Gastrocnemius medialis (tissue), 4 donors: Measurements from ENCODE around the gene ZNF777. TPM values are rescaled to one million over a fixed set of nuclear protein-coding genes. Genes with fewer than 3 reads are reported as not detected.

Experiments used
- ATAC-seq, 2 donors: fragments of 150-250 bp; one replicate each; pipeline ENCODE4 v1.9.1; 2016
- DNase-seq, 2 donors: peaks; one replicate each; pipeline ENCODE4 v3.0.0-alpha.2; 2019
- H3K27ac ChIP-seq, 4 donors: fragments of 200-600 bp; sonication (generic); 1 replicate in 1 of 4; 2 replicates in 3 of 4; pipeline ENCODE4 v1.5.1; 2016 to 2018; ENCODE audit warnings: mild to moderate bottlenecking in 2 of 4, moderate library complexity in 1 of 4
- H3K27me3 ChIP-seq, 3 donors: fragments of 200-600 bp; sonication (generic) in 2 of 3; 1 replicate in 1 of 3; 2 replicates in 2 of 3; pipeline versions ENCODE4 v1.5.1 to v1.6.0; 2016 to 2019; ENCODE audit warnings: mild to moderate bottlenecking in 1 of 3, moderate library complexity in 1 of 3
- H3K36me3 ChIP-seq, 2 donors: fragments of 200-600 bp; sonication (generic) in 1 of 2; one replicate each; pipeline ENCODE4 v1.5.1; 2017 to 2018
- H3K4me1 ChIP-seq, 2 donors: fragments of 200-600 bp; sonication (generic) in 1 of 2; one replicate each; pipeline ENCODE4 v1.5.1; 2016 to 2017; ENCODE audit warnings: mild to moderate bottlenecking in 2 of 2
- H3K4me3 ChIP-seq, 4 donors: fragments of 200-600 bp; sonication (generic) in 3 of 4; 1 replicate in 1 of 4; 2 replicates in 3 of 4; pipeline ENCODE4 v1.5.1; 2016 to 2019; ENCODE audit warnings: mild to moderate bottlenecking in 2 of 4
- H3K9me3 ChIP-seq, 3 donors: fragments of 200-600 bp; sonication (generic) in 2 of 3; 1 replicate in 1 of 3; 2 replicates in 2 of 3; pipeline ENCODE4 v1.5.1; 2016 to 2019
- POLR2A ChIP-seq, 2 donors: fragments of 450-650 bp; IDR thresholded peaks; one replicate each; pipeline ENCODE4 v1.6.1; 2017; ENCODE audit warnings: antibody characterized with exemption in 2 of 2, mild to moderate bottlenecking in 2 of 2, moderate library complexity in 2 of 2
- in situ Hi-C, 4 donors: fragments of 200-750 bp; cut with MboI; loops; one replicate each; pipeline versions ENCODE4 v1.15.0 to v1.8.0; 2017; ENCODE audit warnings: low sequenced_read_pairs in 4 of 4
- intact Hi-C: fragments of 100-400 bp; cut with DNase I; formaldehyde crosslinking; loops from one replicate; pipeline ENCODE4 v1.15.1; 2023; ENCODE audit warnings: low total_unique reads
- total RNA-seq, 4 donors: library from RNA; depleted of rRNA; stranded (reverse); fragments of >200 nt; gene quantifications; one replicate each; pipeline versions ENCODE4 v1.1.0 to v1.2.3, GENCODE V29; 2016
- TF ChIP-seq, protein P1 (sequence below), 5 experiments: fragments of 450-650 bp in 3 of 5; fragments of 200-600 bp in 2 of 5; sonication (generic) in 2 of 5; IDR thresholded peaks in 4 of 5; conservative IDR thresholded peaks in 1 of 5; 1 replicate in 4 of 5; 2 replicates in 1 of 5; pipeline ENCODE4 v1.5.1; 2016 to 2019; ENCODE audit warnings: antibody characterized with exemption in 5 of 5, mild to moderate bottlenecking in 3 of 5, moderate library complexity in 3 of 5

ZNF777 gene
- total RNA-seq, 4 donors from 2014 or later = 7.6 to 17.6 (median 15.1) TPM

DNA sequence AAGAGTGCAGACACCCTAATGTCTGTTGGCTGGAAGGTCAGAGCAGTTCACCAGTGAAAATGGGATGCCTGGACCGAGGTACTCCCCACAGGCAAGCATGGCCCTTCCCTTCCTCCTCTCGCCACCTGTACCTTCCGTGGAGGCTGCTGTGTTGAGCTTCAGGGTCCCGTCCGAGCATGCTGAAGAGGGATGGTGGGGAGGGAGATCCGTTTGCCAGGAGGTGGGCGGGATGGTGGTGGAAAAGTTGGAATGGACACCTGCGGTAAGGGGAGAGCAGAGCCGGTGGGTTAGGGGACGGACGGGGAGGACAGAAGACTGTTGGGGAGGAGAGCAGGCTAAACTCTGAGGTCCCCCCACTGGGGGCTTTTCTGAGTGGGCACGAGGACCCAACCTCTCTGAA is 15.9 kb upstream of the ZNF777 start:
- Histone ChIP-seq H3K27ac (no peak overlapping the region), H3K4me3 (no peak overlapping the region), H3K27me3 (no peaks in the 10 kb centered on the region), H3K36me3 (peaks cover 0 to 61% of the 10 kb centered on the region in 2 donors), H3K9me3 (no peaks in the 10 kb centered on the region), H3K4me1 (no peaks in the 10 kb centered on the region)
- ATAC-seq = no peak
- TF ChIP-seq, protein P1, sequence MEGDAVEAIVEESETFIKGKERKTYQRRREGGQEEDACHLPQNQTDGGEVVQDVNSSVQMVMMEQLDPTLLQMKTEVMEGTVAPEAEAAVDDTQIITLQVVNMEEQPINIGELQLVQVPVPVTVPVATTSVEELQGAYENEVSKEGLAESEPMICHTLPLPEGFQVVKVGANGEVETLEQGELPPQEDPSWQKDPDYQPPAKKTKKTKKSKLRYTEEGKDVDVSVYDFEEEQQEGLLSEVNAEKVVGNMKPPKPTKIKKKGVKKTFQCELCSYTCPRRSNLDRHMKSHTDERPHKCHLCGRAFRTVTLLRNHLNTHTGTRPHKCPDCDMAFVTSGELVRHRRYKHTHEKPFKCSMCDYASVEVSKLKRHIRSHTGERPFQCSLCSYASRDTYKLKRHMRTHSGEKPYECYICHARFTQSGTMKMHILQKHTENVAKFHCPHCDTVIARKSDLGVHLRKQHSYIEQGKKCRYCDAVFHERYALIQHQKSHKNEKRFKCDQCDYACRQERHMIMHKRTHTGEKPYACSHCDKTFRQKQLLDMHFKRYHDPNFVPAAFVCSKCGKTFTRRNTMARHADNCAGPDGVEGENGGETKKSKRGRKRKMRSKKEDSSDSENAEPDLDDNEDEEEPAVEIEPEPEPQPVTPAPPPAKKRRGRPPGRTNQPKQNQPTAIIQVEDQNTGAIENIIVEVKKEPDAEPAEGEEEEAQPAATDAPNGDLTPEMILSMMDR (IDR thresholded peaks at IDR 0.05 in 4 of 5, conservative IDR thresholded peaks at IDR 0.05 in 1 of 5) = no peak
- no peak for TF ChIP-seq POLR2A (IDR thresholded peaks at IDR 0.05)
- DNase-seq = no peak
- intact Hi-C loops = no loop called here
- in situ Hi-C loops = loop anchor here in 1 of 4 donors (25.0 kb wide), 1 partner anchor 214 kb away; the partner anchor contains the start of gene ZNF783

DNA sequence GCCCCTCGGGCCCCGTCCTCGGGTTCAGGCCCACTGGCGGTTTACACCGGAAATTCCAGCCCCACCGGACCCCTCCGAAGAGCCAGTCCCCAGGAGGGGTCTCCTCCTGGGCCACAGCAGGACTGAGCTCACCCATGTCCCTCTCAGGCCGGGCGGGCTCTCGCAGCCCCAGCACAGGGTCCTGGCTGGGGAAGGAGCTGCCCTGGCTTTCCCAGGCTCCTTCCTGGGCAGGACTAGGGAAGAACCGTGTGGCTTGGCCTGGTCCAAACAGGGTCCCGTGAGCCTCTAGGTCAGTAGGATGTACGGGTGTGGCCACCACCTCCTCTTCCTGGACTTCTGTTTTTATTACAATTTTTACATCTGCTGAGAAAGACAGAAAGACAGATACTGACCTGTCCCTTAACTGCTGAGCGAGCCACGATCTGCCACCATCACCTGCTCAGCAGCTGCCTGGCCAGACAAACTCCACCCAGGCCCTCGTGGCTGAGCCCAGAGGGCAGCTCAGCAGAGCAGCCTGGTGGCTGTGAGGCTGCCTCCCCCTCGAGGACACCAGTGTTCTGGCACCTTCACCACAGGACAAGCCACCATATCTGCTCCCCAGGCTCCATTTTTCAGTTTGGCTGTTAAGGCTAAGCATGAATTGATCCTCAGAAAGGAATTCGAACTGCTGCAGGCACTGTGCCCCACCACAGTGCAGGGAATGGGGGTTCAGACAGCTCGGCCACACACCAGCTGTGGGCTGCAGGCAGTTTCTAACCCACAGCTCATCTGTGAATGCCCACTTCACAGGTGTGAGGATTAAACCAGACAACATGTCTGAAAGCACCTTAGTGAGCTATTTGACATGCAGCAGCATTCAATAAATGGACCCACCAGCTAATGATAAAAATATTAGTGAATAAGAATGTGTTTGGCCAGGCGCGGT is 14.5 kb upstream of the ZNF777 start:
- TF ChIP-seq, protein P1 (IDR thresholded peaks at IDR 0.05 in 4 of 5, conservative IDR thresholded peaks at IDR 0.05 in 1 of 5) = no peak
- no peak for TF ChIP-seq POLR2A (IDR thresholded peaks at IDR 0.05)
- ATAC-seq (no peak), DNase-seq (no peak)
- Histone ChIP-seq H3K27me3 (no peaks in the 10 kb centered on the region), H3K4me1 (no peaks in the 10 kb centered on the region), H3K9me3 (no peaks in the 10 kb centered on the region), H3K4me3 (no peak overlapping the region), H3K36me3 (peaks cover 0 to 68% of the 10 kb centered on the region in 2 donors), H3K27ac (no peak overlapping the region)
- intact Hi-C loops (no loop called here), in situ Hi-C loops (loop anchor here in 1 of 4 donors (25.0 kb wide), 1 partner anchor 213 kb away; the partner anchor contains the start of gene ZNF783)

DNA sequence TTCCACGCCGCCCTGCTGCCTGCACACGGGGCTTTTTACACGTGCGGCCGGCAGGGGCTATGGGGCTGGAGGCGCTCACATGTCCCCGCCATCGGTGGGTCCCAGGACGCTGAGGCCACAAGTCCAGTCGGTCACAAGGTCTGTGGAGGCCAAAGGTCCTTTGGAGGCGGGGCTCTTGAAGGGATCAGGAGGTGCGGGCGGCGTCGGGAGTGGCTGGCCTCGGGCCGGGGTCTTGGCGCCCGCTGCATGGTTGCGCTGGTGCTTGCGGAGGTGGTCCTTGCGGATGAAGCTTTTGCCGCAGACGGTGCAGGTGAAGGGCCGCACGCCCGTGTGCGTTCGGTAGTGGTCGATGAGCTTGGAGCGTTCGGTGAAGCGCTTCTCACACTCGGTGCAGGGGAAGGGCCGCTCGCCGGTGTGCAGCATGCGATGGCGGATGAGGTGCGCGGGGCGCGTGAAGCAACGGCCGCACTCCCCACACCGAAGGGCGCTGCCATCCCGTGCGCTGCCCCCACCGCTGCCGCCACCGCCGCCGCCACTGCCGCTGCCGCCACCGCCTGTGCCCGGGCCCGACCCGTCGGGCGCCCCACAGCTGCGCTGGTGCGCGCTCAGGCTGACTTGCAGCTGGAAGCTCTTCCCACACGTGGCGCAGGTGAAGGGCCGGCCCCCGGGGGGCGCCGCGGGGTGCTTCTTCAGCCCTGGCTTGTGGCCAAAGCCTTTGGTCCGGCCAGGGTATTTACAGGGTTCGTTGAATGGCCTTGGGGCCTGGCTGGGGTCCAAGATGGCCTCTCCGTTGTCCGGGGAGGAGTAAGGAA is 13.7 kb upstream of the ZNF777 start:
- in situ Hi-C loops (loop anchor here in 1 of 4 donors (25.0 kb wide), 1 partner anchor 212 kb away; the partner anchor contains the start of gene ZNF783), intact Hi-C loops (no loop called here)
- Histone ChIP-seq H3K27me3 (no peaks in the 10 kb centered on the region), H3K27ac (no peak overlapping the region), H3K4me3 (no peak overlapping the region), H3K9me3 (no peaks in the 10 kb centered on the region), H3K4me1 (no peaks in the 10 kb centered on the region), H3K36me3 (peaks cover 0 to 70% of the 10 kb centered on the region in 2 donors)
- DNase-seq (no peak), ATAC-seq (no peak)
- TF ChIP-seq, protein P1 (IDR thresholded peaks at IDR 0.05 in 4 of 5, conservative IDR thresholded peaks at IDR 0.05 in 1 of 5) = no peak
- TF ChIP-seq POLR2A (IDR thresholded peaks at IDR 0.05) = no peak

DNA sequence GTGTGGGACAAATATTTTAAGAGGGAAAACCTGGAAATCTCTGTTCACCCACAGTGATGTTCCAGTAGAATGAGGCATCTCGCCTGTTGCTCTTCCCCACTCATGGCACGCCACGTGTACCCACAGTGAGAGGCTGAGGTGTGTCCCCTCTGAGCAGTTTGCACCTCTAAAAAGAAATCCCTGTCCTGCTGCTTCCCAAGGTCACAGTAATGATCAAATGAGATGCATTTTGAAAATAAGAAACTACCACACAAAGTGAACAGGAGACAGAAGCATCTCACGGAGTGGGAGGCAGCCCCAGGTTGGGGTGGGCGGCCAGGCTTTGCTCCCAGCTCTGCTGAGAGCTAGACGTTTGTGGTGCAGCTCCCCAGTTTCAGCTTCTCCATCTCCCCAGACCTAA is 12.4 kb upstream of the ZNF777 start:
- ATAC-seq (no peak), DNase-seq (no peak)
- TF ChIP-seq, protein P1 (IDR thresholded peaks at IDR 0.05 in 4 of 5, conservative IDR thresholded peaks at IDR 0.05 in 1 of 5) = no peak
- no peak for TF ChIP-seq POLR2A (IDR thresholded peaks at IDR 0.05)
- intact Hi-C loops (no loop called here), in situ Hi-C loops (no loop called here)
- Histone ChIP-seq H3K36me3 (peaks cover 0 to 66% of the 10 kb centered on the region in 2 donors), H3K27me3 (no peaks in the 10 kb centered on the region), H3K4me3 (no peak overlapping the region), H3K9me3 (no peaks in the 10 kb centered on the region), H3K4me1 (no peaks in the 10 kb centered on the region), H3K27ac (no peak overlapping the region)
